ENCODE results near the gene PTPRR. TPM values are rescaled to one million over a fixed set of nuclear protein-coding genes. Genes with fewer than 3 reads are reported as not detected.

The PTPRR gene
- total and polyA plus RNA-seq, 3 experiments from 2014 or later: not detected

GRCh38 chr12:70892593-70892992 lies 27.9 kb downstream of the PTPRR start:
- ChIA-PET CTCF (no interaction called here), POLR2A (no interaction called here)
- H3K4me3 ChIP-seq (ENCODE audit: low read length): no peak overlapping the region

GRCh38 chr12:70890895-70891832 lies 29.4 kb downstream of the PTPRR start:
- Histone ChIP-seq H3K4me3 (ENCODE audit: low read length) (no peak overlapping the region), H3K4me1 (ENCODE audit: insufficient read depth, low read length) (no peaks in the 10 kb centered on the region), H3K27ac (ENCODE audit: low read depth, low read length) (no peak overlapping the region), H3K27me3 (ENCODE audit: insufficient read depth, low read length, poor library complexity, severe bottlenecking) (no peaks in the 10 kb centered on the region), H3K36me3 (ENCODE audit: insufficient read depth, low read length) (no peaks in the 10 kb centered on the region), H3K9me3 (ENCODE audit: low read length) (no peaks in the 10 kb centered on the region)
- Mint-ChIP-seq H3K9me3 (peaks cover 0 to 12% (median 2%) of the 10 kb centered on the region in 5 donors), H3K4me3 (no peak overlapping the region), H3K36me3 (no peaks in the 10 kb centered on the region), H3K27me3 (no peaks in the 10 kb centered on the region), H3K27ac (no peak overlapping the region), H3K4me1 (no peaks in the 10 kb centered on the region)
- ChIA-PET CTCF (no interaction called here), POLR2A (no interaction called here)
- DNase-seq: no peak

More at GRCh38 chr12:70892593-70892992, 27.9 kb downstream of the PTPRR start:
- Mint-ChIP-seq H3K27me3 (no peaks in the 10 kb centered on the region), H3K9me3 (peaks cover 0 to 15% (median 4%) of the 10 kb centered on the region in 5 donors), H3K4me1 (no peaks in the 10 kb centered on the region), H3K27ac (no peak overlapping the region), H3K4me3 (no peak overlapping the region), H3K36me3 (no peaks in the 10 kb centered on the region)
- Histone ChIP-seq H3K4me1 (ENCODE audit: insufficient read depth, low read length) (no peaks in the 10 kb centered on the region), H3K27me3 (ENCODE audit: insufficient read depth, low read length, poor library complexity, severe bottlenecking) (no peaks in the 10 kb centered on the region), H3K27ac (ENCODE audit: low read depth, low read length) (no peak overlapping the region), H3K36me3 (ENCODE audit: insufficient read depth, low read length) (no peaks in the 10 kb centered on the region), H3K9me3 (ENCODE audit: low read length) (no peaks in the 10 kb centered on the region)
- no peak for DNase-seq

DNA sequence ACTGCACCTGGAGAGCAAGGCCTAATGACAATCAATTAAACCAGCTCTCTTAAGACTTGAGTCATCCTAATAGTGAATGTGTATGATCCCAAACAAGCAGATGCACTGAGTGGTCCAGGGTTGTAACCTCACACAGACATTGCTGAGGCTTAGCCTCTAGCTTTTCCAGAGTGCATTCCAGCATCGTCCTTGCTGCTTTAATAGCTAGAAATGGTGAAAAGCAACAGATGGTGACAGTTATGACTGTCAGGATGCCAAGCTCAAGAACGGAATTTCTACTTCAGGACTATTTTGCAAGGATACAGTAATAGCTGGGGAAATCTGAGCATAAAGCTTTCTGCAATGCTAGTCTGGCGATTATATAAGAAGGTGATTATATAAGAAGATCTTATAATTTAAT lies 34.6 kb downstream of the PTPRR start:
- Histone ChIP-seq H3K4me1 (ENCODE audit: insufficient read depth, low read length) (no peaks in the 10 kb centered on the region), H3K4me3 (ENCODE audit: low read length) (no peak overlapping the region), H3K9me3 (ENCODE audit: low read length) (no peaks in the 10 kb centered on the region), H3K36me3 (ENCODE audit: insufficient read depth, low read length) (no peaks in the 10 kb centered on the region), H3K27ac (ENCODE audit: low read depth, low read length) (no peak overlapping the region), H3K27me3 (ENCODE audit: insufficient read depth, low read length, poor library complexity, severe bottlenecking) (no peaks in the 10 kb centered on the region)
- H3K36me3 Mint-ChIP-seq: no peaks in the 10 kb centered on the region
- no peaks in the 10 kb centered on the region for H3K27me3 Mint-ChIP-seq
- CTCF ChIA-PET: interaction anchor here (1.4 kb wide), 1 partner anchor 22 kb away, joined by 3 read pairs; no protein-coding TSS in a partner anchor
- H3K4me1 Mint-ChIP-seq: no peaks in the 10 kb centered on the region
- no peak overlapping the region for H3K27ac Mint-ChIP-seq
- H3K4me3 Mint-ChIP-seq: no peak overlapping the region
- no peak for DNase-seq
- H3K9me3 Mint-ChIP-seq: peaks cover 0 to 6% (median 0%) of the 10 kb centered on the region in 5 donors
- POLR2A ChIA-PET: no interaction called here

DNA sequence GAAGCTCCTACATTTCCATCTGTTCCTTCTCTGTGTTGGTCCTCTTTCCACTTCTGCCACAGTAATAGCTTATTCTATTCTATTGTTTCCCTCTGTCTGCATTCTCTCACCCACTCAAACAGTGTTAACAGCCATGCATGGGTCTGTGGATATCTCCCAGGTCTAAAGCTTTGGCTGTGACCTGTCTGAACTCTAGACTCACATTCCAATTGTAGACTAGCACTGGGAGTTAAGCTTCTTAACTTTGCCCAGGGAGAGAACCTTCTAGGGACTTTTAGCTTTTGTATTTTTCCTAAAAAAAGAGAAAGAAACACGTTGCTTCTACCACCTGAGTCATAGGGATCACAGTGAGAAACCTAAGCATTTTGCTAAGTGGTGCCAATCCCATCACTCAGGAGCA lies 36.7 kb downstream of the PTPRR start:
- Mint-ChIP-seq H3K4me1 (no peaks in the 10 kb centered on the region), H3K27me3 (no peaks in the 10 kb centered on the region), H3K36me3 (no peaks in the 10 kb centered on the region), H3K4me3 (no peak overlapping the region), H3K9me3 (peaks cover 0 to 6% (median 2%) of the 10 kb centered on the region in 5 donors), H3K27ac (no peak overlapping the region)
- no peak for DNase-seq
- POLR2A ChIA-PET: no interaction called here
- H3K27ac ChIP-seq (ENCODE audit: low read depth, low read length): no peak overlapping the region
- no peaks in the 10 kb centered on the region for H3K9me3 ChIP-seq (ENCODE audit: low read length)
- no peaks in the 10 kb centered on the region for H3K27me3 ChIP-seq (ENCODE audit: insufficient read depth, low read length, poor library complexity, severe bottlenecking)
- CTCF ChIA-PET: no interaction called here
- H3K4me3 ChIP-seq (ENCODE audit: low read length): no peak overlapping the region
- H3K4me1 ChIP-seq (ENCODE audit: insufficient read depth, low read length): no peaks in the 10 kb centered on the region
- H3K36me3 ChIP-seq (ENCODE audit: insufficient read depth, low read length): no peaks in the 10 kb centered on the region

DNA sequence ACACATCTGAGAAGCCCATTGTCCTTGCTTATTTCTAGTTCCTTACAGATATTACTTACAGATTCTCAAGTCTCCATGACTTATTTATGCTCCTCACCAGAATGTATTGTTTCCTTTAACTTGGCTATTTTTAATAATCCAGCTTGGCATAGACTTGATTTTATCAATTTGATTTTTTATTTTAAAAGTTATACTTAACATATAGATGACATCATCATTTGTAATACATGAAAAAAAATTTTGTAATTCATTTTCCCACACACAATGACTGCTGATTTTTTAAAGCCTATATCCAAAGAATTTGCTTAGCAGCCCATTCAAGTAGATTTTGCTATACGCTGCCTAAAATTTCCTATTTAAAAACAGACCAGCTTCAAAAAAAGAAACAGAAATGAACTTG lies 39.8 kb downstream of the PTPRR start:
- no peaks in the 10 kb centered on the region for H3K27me3 ChIP-seq (ENCODE audit: insufficient read depth, low read length, poor library complexity, severe bottlenecking)
- ChIA-PET CTCF (no interaction called here), POLR2A (no interaction called here)
- H3K4me1 ChIP-seq (ENCODE audit: insufficient read depth, low read length): no peaks in the 10 kb centered on the region
- Mint-ChIP-seq H3K9me3 (peaks cover 0 to 12% (median 6%) of the 10 kb centered on the region in 5 donors), H3K4me1 (no peaks in the 10 kb centered on the region), H3K27ac (peak overlapping the region in 1 of 8 donors; percentile 13), H3K27me3 (no peaks in the 10 kb centered on the region), H3K36me3 (no peaks in the 10 kb centered on the region), H3K4me3 (no peak overlapping the region)
- no peaks in the 10 kb centered on the region for H3K9me3 ChIP-seq (ENCODE audit: low read length)
- no peak for DNase-seq
- no peak overlapping the region for H3K27ac ChIP-seq (ENCODE audit: low read depth, low read length)
- no peak overlapping the region for H3K4me3 ChIP-seq (ENCODE audit: low read length)
- H3K36me3 ChIP-seq (ENCODE audit: insufficient read depth, low read length): no peaks in the 10 kb centered on the region

DNA sequence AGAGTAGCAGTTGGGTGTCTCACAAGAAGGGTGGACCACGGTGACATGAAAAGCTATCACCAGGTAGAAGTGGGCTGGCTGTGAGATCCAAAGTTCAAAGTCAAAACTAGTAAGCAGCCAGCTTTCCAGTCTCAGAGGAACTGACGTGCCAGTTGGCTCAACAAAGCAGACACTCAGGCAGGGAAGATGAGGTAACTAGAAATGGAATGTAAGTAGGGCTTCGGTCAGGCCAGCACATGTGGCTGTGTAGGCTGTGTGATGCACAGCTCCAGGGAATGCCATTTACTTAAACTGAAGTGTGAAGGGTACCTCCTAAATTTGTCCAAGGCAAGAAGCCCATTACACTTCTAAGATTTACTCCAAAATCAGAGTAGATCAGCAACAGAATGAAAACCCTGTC lies 43.6 kb downstream of the PTPRR start:
- no peaks in the 10 kb centered on the region for H3K9me3 ChIP-seq (ENCODE audit: low read length)
- H3K27ac Mint-ChIP-seq: no peak overlapping the region
- H3K4me1 ChIP-seq (ENCODE audit: insufficient read depth, low read length): no peaks in the 10 kb centered on the region
- no peak overlapping the region for H3K4me3 ChIP-seq (ENCODE audit: low read length)
- no peaks in the 10 kb centered on the region for H3K27me3 ChIP-seq (ENCODE audit: insufficient read depth, low read length, poor library complexity, severe bottlenecking)
- DNase-seq: no peak
- CTCF ChIA-PET: no interaction called here
- H3K9me3 Mint-ChIP-seq: peaks cover 2 to 15% (median 6%) of the 10 kb centered on the region in 5 donors
- no peak overlapping the region for H3K27ac ChIP-seq (ENCODE audit: low read depth, low read length)
- H3K36me3 ChIP-seq (ENCODE audit: insufficient read depth, low read length): no peaks in the 10 kb centered on the region
- no peaks in the 10 kb centered on the region for H3K4me1 Mint-ChIP-seq
- H3K36me3 Mint-ChIP-seq: no peaks in the 10 kb centered on the region
- POLR2A ChIA-PET: no interaction called here
- no peak overlapping the region for H3K4me3 Mint-ChIP-seq
- H3K27me3 Mint-ChIP-seq: no peaks in the 10 kb centered on the region

GRCh38 chr12:70875628-70876027 lies 44.9 kb downstream of the PTPRR start:
- H3K4me3 ChIP-seq (ENCODE audit: low read length): no peak overlapping the region
- ChIA-PET POLR2A (no interaction called here), CTCF (no interaction called here)
- no peaks in the 10 kb centered on the region for H3K4me1 ChIP-seq (ENCODE audit: insufficient read depth, low read length)
- Mint-ChIP-seq H3K4me1 (no peaks in the 10 kb centered on the region), H3K9me3 (peaks cover 2 to 12% (median 6%) of the 10 kb centered on the region in 5 donors), H3K36me3 (no peaks in the 10 kb centered on the region), H3K27me3 (no peaks in the 10 kb centered on the region), H3K4me3 (no peak overlapping the region), H3K27ac (no peak overlapping the region)
- H3K27ac ChIP-seq (ENCODE audit: low read depth, low read length): no peak overlapping the region
- no peak for DNase-seq
- H3K9me3 ChIP-seq (ENCODE audit: low read length): no peaks in the 10 kb centered on the region
- H3K27me3 ChIP-seq (ENCODE audit: insufficient read depth, low read length, poor library complexity, severe bottlenecking): no peaks in the 10 kb centered on the region
- H3K36me3 ChIP-seq (ENCODE audit: insufficient read depth, low read length): no peaks in the 10 kb centered on the region

GRCh38 chr12:70854881-70855568 lies 65.5 kb downstream of the PTPRR start:
- Mint-ChIP-seq H3K9me3 (peaks cover 0 to 2% (median 0%) of the 10 kb centered on the region in 5 donors), H3K27me3 (peaks cover 0 to 1% of the 10 kb centered on the region in 2 donors), H3K4me1 (no peaks in the 10 kb centered on the region), H3K27ac (no peak overlapping the region), H3K4me3 (no peak overlapping the region), H3K36me3 (no peaks in the 10 kb centered on the region)
- DNase-seq: no peak
- Histone ChIP-seq H3K27me3 (ENCODE audit: insufficient read depth, low read length, poor library complexity, severe bottlenecking) (no peaks in the 10 kb centered on the region), H3K9me3 (ENCODE audit: low read length) (no peaks in the 10 kb centered on the region), H3K36me3 (ENCODE audit: insufficient read depth, low read length) (no peaks in the 10 kb centered on the region), H3K27ac (ENCODE audit: low read depth, low read length) (no peak overlapping the region), H3K4me1 (ENCODE audit: insufficient read depth, low read length) (no peaks in the 10 kb centered on the region), H3K4me3 (ENCODE audit: low read length) (no peak overlapping the region)
- ChIA-PET POLR2A (no interaction called here), CTCF (no interaction called here)
